Ramos (cell line): ENCODE data around the gene ACACA.

Experiments used
- in situ Hi-C: fragments of 300-500 bp; cut with MboI; formaldehyde crosslinking; loops from one replicate; pipeline ENCODE4 v1.14.3; 2022; ENCODE audit warnings: low sequenced_read_pairs; ENCODE audit not compliant: unreplicated experiment

Gene ACACA

GRCh38 chr17:37247825-37248224 is 158.8 kb downstream of the ACACA start:
- in situ Hi-C loops, result no loop called here

- in situ Hi-C loops, result no loop called here
Observed at GRCh38 chr17:37246085-37246484, 160.6 kb downstream of the ACACA start.

GRCh38 chr17:37240381-37240780 is 166.3 kb downstream of the ACACA start:
- in situ Hi-C loops, result no loop called here

- in situ Hi-C loops, result no loop called here
Observed at GRCh38 chr17:37239690-37240334, 166.8 kb downstream of the ACACA start.

GRCh38 chr17:37234106-37234505 is 172.5 kb downstream of the ACACA start:
- in situ Hi-C loops, result no loop called here

GRCh38 chr17:37233036-37233435 is 173.6 kb downstream of the ACACA start:
- in situ Hi-C loops, result no loop called here

- in situ Hi-C loops, result no loop called here
Observed at GRCh38 chr17:37231887-37232286, 174.7 kb downstream of the ACACA start.

GRCh38 chr17:37230633-37231032 is 176.0 kb downstream of the ACACA start:
- in situ Hi-C loops, result no loop called here

- in situ Hi-C loops, result no loop called here
Observed at GRCh38 chr17:37225465-37225864, 181.2 kb downstream of the ACACA start.

- in situ Hi-C loops, result no loop called here
Observed at GRCh38 chr17:37221865-37222264, 184.8 kb downstream of the ACACA start.

GRCh38 chr17:37220607-37220953 is 186.1 kb downstream of the ACACA start:
- in situ Hi-C loops, result no loop called here

- in situ Hi-C loops, result no loop called here
Observed at GRCh38 chr17:37219876-37220606, 186.6 kb downstream of the ACACA start.

GRCh38 chr17:37218849-37219248 is 187.8 kb downstream of the ACACA start:
- in situ Hi-C loops, result no loop called here

- in situ Hi-C loops, result no loop called here
Observed at GRCh38 chr17:37214416-37214815, 192.2 kb downstream of the ACACA start.

GRCh38 chr17:37213927-37214326 is 192.7 kb downstream of the ACACA start:
- in situ Hi-C loops, result no loop called here

- in situ Hi-C loops, result no loop called here
Observed at GRCh38 chr17:37212179-37212578, 194.5 kb downstream of the ACACA start.

- in situ Hi-C loops, result no loop called here
Observed at GRCh38 chr17:37211136-37211535, 195.5 kb downstream of the ACACA start.

GRCh38 chr17:37207103-37207502 is 199.5 kb downstream of the ACACA start:
- in situ Hi-C loops, result no loop called here

- in situ Hi-C loops, result no loop called here
Observed at GRCh38 chr17:37206299-37206698, 200.3 kb downstream of the ACACA start.

- in situ Hi-C loops, result no loop called here
Observed at GRCh38 chr17:37200497-37200896, 206.1 kb downstream of the ACACA start.

- in situ Hi-C loops, result no loop called here
Observed at GRCh38 chr17:37197336-37197735, 209.3 kb downstream of the ACACA start.

GRCh38 chr17:37194208-37194607 is 212.4 kb downstream of the ACACA start:
- in situ Hi-C loops, result no loop called here
